ENCODE measurements around the gene RBM43.
A peak's percentile ranks its signal among the peaks of the same experiment; 100 is the strongest.
"Not testable (repeated sequence)": the region's sequence is repeated elsewhere in the genome, so short reads cannot be mapped to it uniquely, and the experiment has no call there.

Gene RBM43

DNA sequence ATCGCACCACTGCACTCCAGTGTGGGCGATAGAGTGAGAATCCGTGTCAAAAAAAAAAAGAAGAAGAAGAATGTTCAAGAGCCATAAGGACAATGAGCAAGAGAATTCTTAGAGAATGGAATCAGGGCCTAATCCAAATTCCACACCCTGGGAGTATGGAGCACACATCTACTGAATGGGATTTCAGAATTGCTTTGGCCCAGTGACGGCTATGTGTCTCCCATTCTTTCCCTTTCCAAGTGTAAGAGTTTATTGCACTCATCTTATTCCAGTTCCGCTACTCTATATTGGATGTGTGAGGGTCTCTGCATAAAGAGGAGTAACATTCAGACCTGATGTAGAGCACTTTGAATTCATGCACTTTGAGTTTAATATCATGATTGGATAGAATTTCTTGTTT lies 5.9 kb upstream of the RBM43 start:
- DNase-seq, result no peak

- no peak for DNase-seq
Measured at GRCh38 chr2:151265991-151266390, 4.3 kb upstream of the RBM43 start.

DNA sequence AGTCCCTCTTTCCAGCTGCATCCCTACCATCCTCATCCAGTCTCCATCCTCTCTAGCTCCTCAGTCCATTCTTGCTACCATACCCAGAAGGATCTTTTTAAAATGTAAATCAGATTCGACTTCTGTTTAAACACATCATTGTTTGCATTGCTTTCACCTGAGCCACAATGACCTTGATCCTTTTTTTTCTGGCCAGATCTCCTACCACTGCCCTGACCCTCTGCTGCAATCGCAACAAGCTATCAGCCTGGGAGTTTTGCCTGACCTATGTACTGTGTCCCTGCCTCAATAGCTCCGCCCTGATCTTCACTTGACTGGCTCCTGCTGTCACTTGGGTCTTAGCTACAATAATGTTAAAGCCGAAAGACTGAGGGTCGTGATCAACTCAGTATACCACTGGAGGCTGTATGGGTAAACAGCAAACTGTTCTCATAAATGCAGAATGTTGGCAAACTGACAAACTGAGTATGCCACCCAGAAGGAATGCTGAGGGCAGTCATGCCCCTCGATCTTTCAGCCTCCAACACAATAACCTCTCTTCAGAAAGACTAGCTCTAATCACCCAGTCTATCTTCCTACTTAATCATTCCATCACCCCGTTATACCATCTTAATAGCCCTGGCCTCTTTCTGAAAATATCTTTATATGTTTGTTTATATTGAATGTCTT lies 2.6 kb upstream of the RBM43 start:
- no peak for DNase-seq

- DNase-seq, result no peak
Measured at GRCh38 chr2:151262629-151263028, 966 bp upstream of the RBM43 start.

DNA sequence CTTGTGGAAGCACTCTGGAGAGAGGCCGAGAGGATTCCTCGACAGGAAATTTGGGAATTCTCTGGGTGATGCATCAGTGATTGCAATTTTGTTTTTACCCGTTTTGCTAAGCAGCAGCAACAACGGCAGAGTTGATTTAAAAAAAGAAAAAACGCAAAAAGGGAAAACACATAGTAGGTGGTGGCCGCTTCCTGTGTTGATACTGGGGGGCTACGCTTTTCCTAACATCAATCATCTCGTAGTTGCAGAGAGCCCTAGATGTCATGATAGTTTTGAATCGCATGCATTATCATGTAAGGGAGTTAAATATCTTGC lies 271 bp upstream of the RBM43 start:
- no peak for DNase-seq

- no peak for DNase-seq
Measured at GRCh38 chr2:151260573-151261230, 961 bp downstream of the RBM43 start.

- DNase-seq, result no peak
Measured at GRCh38 chr2:151258121-151258520, 3.5 kb downstream of the RBM43 start.

- no peak for DNase-seq
Measured at GRCh38 chr2:151252646-151253045, 9.0 kb downstream of the RBM43 start.

- DNase-seq, result no peak
Measured at GRCh38 chr2:151251012-151251411, 10.7 kb downstream of the RBM43 start.

DNA sequence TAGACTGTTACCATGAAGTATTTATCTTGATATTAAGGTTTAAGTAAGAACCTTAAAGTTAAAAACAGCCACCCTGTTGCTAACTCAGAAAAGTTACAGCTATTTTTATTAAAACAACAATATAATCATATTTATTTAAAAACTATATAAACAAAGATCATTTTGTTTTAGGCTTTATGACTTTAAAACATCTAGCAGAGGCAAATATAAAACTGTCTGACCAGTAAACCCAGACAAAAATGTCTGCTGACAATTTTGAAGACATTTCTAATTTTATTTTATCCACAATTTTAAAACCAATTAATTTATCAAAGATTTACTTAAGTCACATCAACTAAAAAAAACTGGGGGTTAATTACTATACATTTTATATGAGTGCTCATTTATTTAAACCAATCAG lies 14.2 kb downstream of the RBM43 start:
- DNase-seq, result no peak

- DNase-seq, result no peak
Measured at GRCh38 chr2:151246152-151246551, 15.5 kb downstream of the RBM43 start.

DNA sequence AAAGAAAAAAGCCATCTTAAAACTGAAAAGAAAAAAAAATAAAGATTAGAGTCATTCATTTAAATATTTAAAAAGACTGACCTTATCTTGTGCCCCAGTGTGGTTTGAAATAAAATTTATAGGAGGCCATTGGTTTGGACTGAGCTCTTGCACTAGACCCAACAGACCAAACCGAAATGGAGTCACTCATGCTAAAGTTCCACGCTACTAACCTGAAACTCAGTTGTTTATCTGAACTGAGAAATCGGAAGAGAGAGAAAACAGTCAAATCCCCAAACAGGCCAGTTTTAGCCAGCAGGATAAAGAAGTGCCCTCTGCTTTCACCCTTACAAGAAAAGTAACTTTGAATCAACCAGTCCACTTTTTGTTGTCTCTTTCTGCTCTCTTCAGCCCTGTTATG lies 18.2 kb downstream of the RBM43 start:
- DNase-seq, result no peak

- DNase-seq, result no peak
Measured at GRCh38 chr2:151241224-151241623, 20.4 kb downstream of the RBM43 start.

- DNase-seq, result no peak
Measured at GRCh38 chr2:151240433-151240832, 21.2 kb downstream of the RBM43 start.

DNA sequence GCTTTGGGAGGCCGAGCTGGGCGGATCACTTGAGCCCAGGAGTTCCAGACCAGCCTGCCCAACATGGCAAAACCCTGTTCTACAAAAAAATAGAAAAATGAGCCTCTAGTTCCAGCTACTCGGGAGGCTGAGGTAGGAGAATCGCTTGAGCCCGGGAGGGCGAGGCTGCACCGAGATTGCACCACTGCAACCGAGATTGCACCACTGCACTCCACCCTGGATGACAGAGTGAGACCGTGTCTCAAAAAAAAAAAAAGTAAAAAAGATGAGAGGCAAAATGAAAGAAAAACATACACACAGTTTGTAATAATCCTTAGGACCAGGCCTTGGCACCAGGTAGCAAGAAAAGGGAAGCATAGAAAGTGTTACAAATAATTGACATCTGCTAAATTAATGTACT lies 22.0 kb downstream of the RBM43 start:
- DNase-seq, result no peak

- DNase-seq, result peak; percentile 20
Measured at GRCh38 chr2:151238527-151239487, 22.9 kb downstream of the RBM43 start.

GRCh38 chr2:151237422-151238025 lies 24.1 kb downstream of the RBM43 start:
- DNase-seq, result no peak

DNA sequence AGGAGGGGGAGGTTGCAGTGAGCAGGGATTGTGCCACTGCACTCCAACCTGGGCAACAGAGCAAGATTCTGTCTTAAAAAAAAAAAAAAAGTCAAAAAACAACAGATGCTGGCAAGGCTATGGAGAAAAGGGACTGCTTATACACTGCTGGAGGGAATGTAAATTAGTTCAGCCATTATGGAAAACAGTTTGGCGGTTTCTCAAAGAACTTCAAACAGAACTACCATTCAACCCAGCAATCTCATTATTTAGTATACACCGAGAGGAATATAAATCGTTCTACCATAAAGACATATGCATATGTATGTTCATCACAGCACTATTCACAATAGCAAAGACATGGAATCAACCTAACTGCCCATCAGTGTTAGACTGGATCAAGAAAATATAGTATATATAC lies 27.9 kb downstream of the RBM43 start:
- DNase-seq, result not testable (repeated sequence)

- DNase-seq, result not testable (repeated sequence)
Measured at GRCh38 chr2:151233288-151233687, 28.4 kb downstream of the RBM43 start.

- no peak for DNase-seq
Measured at GRCh38 chr2:151230627-151231140, 31.0 kb downstream of the RBM43 start.

DNA sequence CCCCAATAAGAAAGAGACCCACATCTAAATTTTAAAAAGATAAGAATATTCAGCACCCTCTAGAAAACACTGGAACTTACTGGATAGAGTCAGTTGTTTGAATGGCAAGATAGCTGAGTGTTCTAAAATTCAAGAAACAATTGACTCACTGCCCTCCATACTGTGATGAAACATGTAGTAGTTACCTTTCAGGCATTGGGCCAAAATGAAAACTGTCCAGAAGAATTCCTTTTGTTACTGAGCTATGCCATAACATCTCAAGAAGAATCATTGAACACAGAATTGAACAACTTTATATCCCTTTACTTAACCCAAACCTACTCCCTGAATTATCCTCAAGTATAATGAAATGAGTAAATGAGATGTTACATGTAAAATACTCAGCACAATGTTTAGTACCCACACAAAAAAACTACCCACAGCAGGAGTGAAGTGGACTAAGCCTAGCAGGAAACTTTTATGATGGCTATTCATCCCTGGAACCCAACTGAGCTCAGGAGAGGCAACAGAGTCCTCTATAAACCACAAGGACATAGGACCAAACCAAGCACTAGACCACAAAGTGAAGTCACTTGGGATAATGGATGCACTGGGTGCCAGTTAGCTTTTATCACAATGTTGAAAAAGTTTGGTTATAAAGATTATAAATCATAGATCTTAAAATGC lies 32.7 kb downstream of the RBM43 start:
- no peak for DNase-seq

DNA sequence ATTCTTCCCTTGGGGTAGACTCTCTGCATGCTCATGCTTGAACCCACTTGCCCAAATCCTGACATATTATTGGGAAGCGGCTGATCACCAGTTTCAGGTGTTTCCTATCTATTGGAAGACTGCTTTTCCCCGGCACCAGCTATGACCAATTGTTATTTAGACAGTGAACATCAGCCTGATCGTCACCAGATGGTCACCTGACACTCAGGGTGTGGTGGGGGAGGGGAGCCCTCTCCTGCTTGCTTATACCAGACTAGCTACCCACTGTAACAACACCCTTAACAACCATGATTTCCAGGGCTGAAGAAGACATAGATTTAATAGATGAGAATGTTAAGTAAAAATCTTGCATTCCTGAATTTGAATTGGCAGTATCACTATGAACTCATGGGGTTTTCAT lies 44.3 kb downstream of the RBM43 start:
- no peak for DNase-seq

- DNase-seq, result no peak
Measured at GRCh38 chr2:151207100-151207499, 54.6 kb downstream of the RBM43 start.
